IMR-90 (cell line): ENCODE results near the gene TIGD3. TPM values are rescaled to one million over a fixed set of nuclear protein-coding genes. Genes with fewer than 3 reads are reported as not detected.

Experiments
- ELK1 ChIP-seq: fragments of 150-350 bp; IDR thresholded peaks from 2 replicates; pipeline ENCODE4 v1.6.1; 2016; ENCODE audit warnings: low read depth, mild to moderate bottlenecking, low read length, moderate library complexity, borderline replicate concordance
- MAFK ChIP-seq: IDR thresholded peaks from 2 replicates; pipeline ENCODE4 v1.6.1; 2012; ENCODE audit warnings: low read depth, low read length, improper control_type of control experiment
- MXI1 ChIP-seq: IDR thresholded peaks from 2 replicates; pipeline ENCODE4 v1.6.1; 2012; ENCODE audit warnings: low read depth, mild to moderate bottlenecking, low read length, moderate library complexity, borderline replicate concordance
- polyA plus RNA-seq, 3 experiments: library from polyadenylated mRNA; depleted of rRNA; stranded (reverse); fragments of >200 nt; gene quantifications; 2 replicates each; pipeline ENCODE4 v1.2.3, GENCODE V29; 2012; ENCODE audit warnings: low replicate concordance in 1 of 3
- total RNA-seq: library from RNA; depleted of rRNA; stranded (reverse); fragments of >200 nt; gene quantifications from 2 replicates; pipeline ENCODE4 v1.2.3, GENCODE V29; 2012

Gene TIGD3
- total and polyA plus RNA-seq, 2 of the 4 experiments (the other 2 are of a cell fraction): 0.12 TPM; not detected in 1

GRCh38 chr11:65316227-65317024 is 38.1 kb upstream of the TIGD3 start (continued):
- TF ChIP-seq ELK1 (no peak), MXI1 (peak; percentile 99), MAFK (no peak)
